OCI-LY7 (cell line): ENCODE data around the gene LEMD2.

ENCODE experiments used
- EZH2phosphoT487 ChIP-seq: fragments of 200-600 bp; sonication (generic); IDR thresholded peaks from 2 replicates; pipeline ENCODE4 v1.6.1; 2018; ENCODE audit warnings: low read depth, borderline replicate concordance, mild to moderate bottlenecking, mixed run types, antibody characterized with exemption, low read length, moderate library complexity, mixed read lengths
- TF ChIP-seq, protein P1 (sequence below): fragments of 200-600 bp; sonication (generic); conservative IDR thresholded peaks from 2 replicates; pipeline ENCODE4 v1.5.1; 2014; ENCODE audit warnings: mild to moderate bottlenecking, antibody characterized with exemption, low read length, moderate library complexity, mixed read lengths

DNA sequence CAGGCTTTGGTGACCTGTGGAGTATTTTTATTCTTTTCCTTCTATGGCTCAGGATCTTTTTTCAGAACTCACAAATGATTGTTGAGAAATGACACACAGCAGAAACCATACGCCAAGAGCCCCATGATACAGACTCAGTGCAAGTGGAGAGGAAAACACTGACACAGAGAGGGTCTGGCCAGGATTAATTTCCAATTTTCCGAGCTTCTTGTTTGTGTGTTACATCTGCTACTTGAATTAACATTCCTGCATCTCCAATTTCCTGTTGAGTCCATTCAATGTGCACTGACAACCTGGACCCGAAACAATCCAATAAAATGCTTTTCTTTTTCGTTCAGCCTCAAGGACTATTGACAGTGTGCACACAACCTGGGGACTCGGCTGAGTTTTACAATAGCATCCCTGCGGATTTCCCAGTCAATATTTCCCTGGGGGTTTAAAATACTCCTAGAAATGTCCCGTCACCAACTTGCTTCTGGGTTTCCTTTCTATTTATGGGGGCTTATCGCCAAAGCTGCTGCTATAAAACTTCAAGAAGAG lies 19.8 kb upstream of the LEMD2 start:
- TF ChIP-seq, protein P1, sequence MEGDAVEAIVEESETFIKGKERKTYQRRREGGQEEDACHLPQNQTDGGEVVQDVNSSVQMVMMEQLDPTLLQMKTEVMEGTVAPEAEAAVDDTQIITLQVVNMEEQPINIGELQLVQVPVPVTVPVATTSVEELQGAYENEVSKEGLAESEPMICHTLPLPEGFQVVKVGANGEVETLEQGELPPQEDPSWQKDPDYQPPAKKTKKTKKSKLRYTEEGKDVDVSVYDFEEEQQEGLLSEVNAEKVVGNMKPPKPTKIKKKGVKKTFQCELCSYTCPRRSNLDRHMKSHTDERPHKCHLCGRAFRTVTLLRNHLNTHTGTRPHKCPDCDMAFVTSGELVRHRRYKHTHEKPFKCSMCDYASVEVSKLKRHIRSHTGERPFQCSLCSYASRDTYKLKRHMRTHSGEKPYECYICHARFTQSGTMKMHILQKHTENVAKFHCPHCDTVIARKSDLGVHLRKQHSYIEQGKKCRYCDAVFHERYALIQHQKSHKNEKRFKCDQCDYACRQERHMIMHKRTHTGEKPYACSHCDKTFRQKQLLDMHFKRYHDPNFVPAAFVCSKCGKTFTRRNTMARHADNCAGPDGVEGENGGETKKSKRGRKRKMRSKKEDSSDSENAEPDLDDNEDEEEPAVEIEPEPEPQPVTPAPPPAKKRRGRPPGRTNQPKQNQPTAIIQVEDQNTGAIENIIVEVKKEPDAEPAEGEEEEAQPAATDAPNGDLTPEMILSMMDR = no peak
- no peak for TF ChIP-seq EZH2phosphoT487
